AG04450 (cell line): ENCODE results near the gene OSBPL10. TPM values are rescaled to one million over a fixed set of nuclear protein-coding genes. Genes with fewer than 3 reads are reported as not detected.
"Not testable (repeated sequence)": the region's sequence is repeated elsewhere in the genome, so short reads cannot be mapped to it uniquely, and the experiment has no call there.

Source experiments
- CTCF ChIA-PET: fragments of 300-600, 350-600 bp; formaldehyde crosslinking; extraction: SDS; loops from one replicate; lab custom pipeline; 2022; ENCODE audit warnings: antibody characterized with exemption, inconsistent platforms; lab: Charles Lee
- POLR2A ChIA-PET: fragments of 350-600 bp; formaldehyde crosslinking; extraction: SDS; loops from one replicate; lab custom pipeline; 2021; ENCODE audit warnings: antibody characterized with exemption, inconsistent platforms; lab: Yijun Ruan, JAX
- DNase-seq: peaks from one replicate; pipeline ENCODE4 v3.0.0-alpha.2; 2011; ENCODE audit warnings: low read depth, low spot score
- H3K27ac ChIP-seq: one replicate; pipeline ENCODE4 v1.5.1; 2012; ENCODE audit warnings: low read depth, low read length, control low read depth
- H3K27me3 ChIP-seq: one replicate; pipeline ENCODE4 v1.6.0; 2012; ENCODE audit warnings: low read length; ENCODE audit not compliant: control insufficient read depth, insufficient read depth
- H3K4me3 ChIP-seq: 2 replicates; pipeline ENCODE4 v1.5.1; 2011; ENCODE audit warnings: mild to moderate bottlenecking, low read depth, low read length, control low read depth
- H3K9me3 ChIP-seq: 2 replicates; pipeline ENCODE4 v1.5.1; 2012; ENCODE audit warnings: low read length; ENCODE audit not compliant: control insufficient read depth, insufficient read depth
- polyA plus RNA-seq: library from polyadenylated mRNA; depleted of rRNA; stranded (reverse); fragments of >200 nt; gene quantifications from 2 replicates; pipeline ENCODE4 v1.2.3, GENCODE V29; 2011
- TF ChIP-seq, protein P1 (sequence below): IDR thresholded peaks from 2 replicates; pipeline ENCODE4 v1.5.1; 2011; ENCODE audit warnings: low read depth, low read length, control low read depth, inconsistent platforms

OSBPL10 gene
- polyA plus RNA-seq, 1 experiment = 13.2 TPM

DNA sequence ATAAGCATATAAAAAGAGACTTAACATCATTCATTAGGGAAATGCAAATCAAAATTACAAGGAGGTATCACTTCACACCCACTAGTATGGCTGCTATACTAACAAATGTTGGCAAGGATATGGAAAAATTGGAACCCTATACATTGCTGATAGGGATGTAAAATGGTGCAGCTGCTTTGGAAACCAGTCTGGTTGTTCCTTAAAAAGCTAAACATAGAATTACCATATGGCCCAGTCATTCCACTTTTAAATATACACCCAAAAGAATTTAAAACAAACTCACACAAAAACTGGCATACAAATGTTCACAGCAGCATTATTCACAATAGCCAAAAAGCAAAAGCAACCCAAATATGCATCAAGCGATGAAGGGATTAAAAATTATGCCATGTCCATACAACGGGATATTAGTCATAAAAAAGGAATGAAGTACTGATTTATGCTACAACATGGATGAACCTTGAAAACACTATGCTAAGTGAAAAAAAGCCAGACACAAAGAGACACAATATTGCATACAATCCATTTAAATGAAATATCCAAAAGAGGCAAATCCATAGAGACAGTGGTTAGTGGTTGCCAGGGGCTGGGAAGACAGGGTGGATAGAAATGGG is 118.3 kb downstream of the OSBPL10 start:
- peak; percentile 18 for DNase-seq
- Histone ChIP-seq H3K27ac (no peak overlapping the region), H3K4me3 (no peak overlapping the region), H3K27me3 (no peaks in the 10 kb centered on the region), H3K9me3 (no peaks in the 10 kb centered on the region)
- CTCF ChIA-PET = interaction anchor here (0.6 to 1.4 kb wide), 3 partner anchors 91 to 484 kb away, joined by 3 read pairs; no protein-coding TSS in a partner anchor
- TF ChIP-seq, protein P1, sequence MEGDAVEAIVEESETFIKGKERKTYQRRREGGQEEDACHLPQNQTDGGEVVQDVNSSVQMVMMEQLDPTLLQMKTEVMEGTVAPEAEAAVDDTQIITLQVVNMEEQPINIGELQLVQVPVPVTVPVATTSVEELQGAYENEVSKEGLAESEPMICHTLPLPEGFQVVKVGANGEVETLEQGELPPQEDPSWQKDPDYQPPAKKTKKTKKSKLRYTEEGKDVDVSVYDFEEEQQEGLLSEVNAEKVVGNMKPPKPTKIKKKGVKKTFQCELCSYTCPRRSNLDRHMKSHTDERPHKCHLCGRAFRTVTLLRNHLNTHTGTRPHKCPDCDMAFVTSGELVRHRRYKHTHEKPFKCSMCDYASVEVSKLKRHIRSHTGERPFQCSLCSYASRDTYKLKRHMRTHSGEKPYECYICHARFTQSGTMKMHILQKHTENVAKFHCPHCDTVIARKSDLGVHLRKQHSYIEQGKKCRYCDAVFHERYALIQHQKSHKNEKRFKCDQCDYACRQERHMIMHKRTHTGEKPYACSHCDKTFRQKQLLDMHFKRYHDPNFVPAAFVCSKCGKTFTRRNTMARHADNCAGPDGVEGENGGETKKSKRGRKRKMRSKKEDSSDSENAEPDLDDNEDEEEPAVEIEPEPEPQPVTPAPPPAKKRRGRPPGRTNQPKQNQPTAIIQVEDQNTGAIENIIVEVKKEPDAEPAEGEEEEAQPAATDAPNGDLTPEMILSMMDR = no peak
- POLR2A ChIA-PET = interaction anchor here (1.0 kb wide), 1 partner anchor 155 kb away, joined by 3 read pairs; no protein-coding TSS in a partner anchor

DNA sequence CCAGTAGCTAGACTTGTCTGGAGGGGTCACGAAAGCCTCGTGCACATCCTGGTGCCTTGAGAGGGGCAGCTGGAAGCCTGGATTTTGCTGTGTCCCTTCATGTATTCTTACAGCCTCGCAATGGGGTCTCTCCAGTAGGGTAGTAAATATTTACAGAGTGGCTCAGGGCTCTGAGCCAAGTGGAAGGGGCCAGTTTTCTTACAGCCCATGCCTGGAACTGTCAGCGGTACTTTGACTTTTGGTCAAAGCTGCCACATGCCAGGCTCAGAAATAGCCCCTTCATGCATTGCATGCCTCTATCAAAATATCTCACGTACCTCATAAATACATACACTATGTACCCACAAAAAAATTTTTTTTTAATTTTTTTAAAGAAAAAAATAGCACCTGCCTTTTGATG is 119.2 kb downstream of the OSBPL10 start:
- ChIA-PET CTCF (interaction anchor here (0.7 to 1.4 kb wide), 2 partner anchors 109 to 313 kb away, joined by 3 to 4 read pairs; no protein-coding TSS in a partner anchor), POLR2A (interaction anchor here (1.0 kb wide), 1 partner anchor 156 kb away, joined by 3 read pairs; no protein-coding TSS in a partner anchor)
- H3K9me3 ChIP-seq = no peaks in the 10 kb centered on the region
- no peaks in the 10 kb centered on the region for H3K27me3 ChIP-seq
- no peak for DNase-seq
- H3K4me3 ChIP-seq = no peak overlapping the region
- no peak overlapping the region for H3K27ac ChIP-seq
- TF ChIP-seq, protein P1 = no peak

DNA sequence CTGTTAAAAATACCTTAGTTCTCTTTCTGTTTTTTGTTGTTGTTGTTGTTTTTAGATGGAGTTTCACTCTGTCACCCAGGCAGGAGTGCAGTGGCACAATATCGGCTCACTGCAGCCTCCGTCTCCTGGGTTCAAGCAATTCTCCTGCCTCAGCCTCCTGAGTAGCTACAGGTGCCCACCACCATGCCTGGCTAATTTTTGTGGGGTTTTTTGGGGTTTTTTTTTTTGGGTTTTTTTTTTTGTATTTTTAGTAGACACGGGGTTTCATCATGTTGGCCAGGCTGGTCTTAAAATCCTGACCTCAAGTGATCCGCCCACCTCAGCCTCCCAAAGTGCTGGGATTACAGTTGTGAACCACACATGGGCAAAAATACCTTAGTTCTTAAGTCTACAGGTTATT is 120.4 kb downstream of the OSBPL10 start:
- H3K9me3 ChIP-seq, POLR2A ChIA-PET, H3K27me3 ChIP-seq, H3K27ac ChIP-seq, CTCF ChIA-PET, H3K4me3 ChIP-seq, DNase-seq: not testable (repeated sequence)

DNA sequence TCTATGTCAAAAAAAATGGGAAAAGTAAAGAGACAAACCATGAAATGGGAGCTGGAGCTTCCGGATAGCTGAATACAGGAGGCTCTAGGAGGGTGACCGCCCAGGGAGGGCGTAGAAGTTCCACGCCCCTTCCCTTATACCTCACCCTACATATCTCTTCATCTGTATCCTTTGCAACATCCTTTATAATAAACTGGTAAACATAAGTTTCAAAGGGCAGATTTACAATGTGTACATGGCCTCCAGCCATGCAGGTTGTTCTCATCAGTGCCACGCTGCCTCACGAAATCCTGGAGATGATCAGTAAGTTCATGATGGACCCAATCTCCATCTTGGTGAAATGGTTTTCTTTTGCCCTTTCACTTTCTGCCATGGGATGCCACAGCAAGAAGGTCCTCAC is 121.8 kb downstream of the OSBPL10 start:
- Histone ChIP-seq H3K27ac (no peak overlapping the region), H3K4me3 (no peak overlapping the region), H3K27me3 (no peaks in the 10 kb centered on the region), H3K9me3 (no peaks in the 10 kb centered on the region)
- no peak for DNase-seq
- POLR2A ChIA-PET = no interaction called here
- TF ChIP-seq, protein P1 = no peak
- CTCF ChIA-PET = no interaction called here

DNA sequence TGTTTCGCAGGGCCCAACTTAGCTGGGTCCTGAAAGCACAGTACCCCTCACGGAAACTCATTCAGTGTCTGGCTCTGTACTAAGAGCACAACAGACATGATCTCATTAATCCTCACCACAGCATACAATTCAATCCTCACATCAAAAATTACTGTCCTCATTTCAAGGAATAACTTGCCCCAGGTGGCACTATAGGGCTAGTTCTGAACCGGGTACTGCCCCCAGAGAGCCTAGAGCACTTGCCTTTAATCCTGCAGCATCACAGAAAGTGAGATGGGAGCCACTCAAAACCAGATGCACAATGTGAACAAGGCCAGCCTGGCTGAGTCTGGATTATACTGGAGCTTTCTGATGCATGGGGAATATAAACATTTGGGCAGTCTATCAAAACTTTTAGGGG is 122.6 kb downstream of the OSBPL10 start:
- no peaks in the 10 kb centered on the region for H3K27me3 ChIP-seq
- DNase-seq = no peak
- TF ChIP-seq, protein P1 = no peak
- ChIA-PET CTCF (no interaction called here), POLR2A (interaction anchor here (0.7 kb wide), 1 partner anchor 13 kb away, joined by 5 read pairs; no protein-coding TSS in a partner anchor)
- H3K27ac ChIP-seq = no peak overlapping the region
- H3K9me3 ChIP-seq = no peaks in the 10 kb centered on the region
- no peak overlapping the region for H3K4me3 ChIP-seq
